KOPT-K1 (cell line): ENCODE results near the gene TMA7.

Experiments
- H3K27ac ChIP-seq: fragments of 200-600 bp; sonication (generic); 2 replicates; pipeline ENCODE4 v1.5.1; 2016; ENCODE audit warnings: antibody characterized with exemption, mild to moderate bottlenecking, low read depth, low read length; ENCODE audit not compliant: poor library complexity, severe bottlenecking
- H3K36me3 ChIP-seq: fragments of 200-600 bp; sonication (generic); 2 replicates; pipeline ENCODE4 v1.5.1; 2017; ENCODE audit warnings: antibody characterized with exemption, mild to moderate bottlenecking, low read length, moderate library complexity; ENCODE audit not compliant: insufficient read depth
- H3K9me3 ChIP-seq: fragments of 200-600 bp; sonication (generic); 2 replicates; pipeline ENCODE4 v1.5.1; 2017; ENCODE audit warnings: antibody characterized with exemption, low read length, mild to moderate bottlenecking; ENCODE audit not compliant: insufficient read depth, poor library complexity, severe bottlenecking

TMA7 gene

DNA sequence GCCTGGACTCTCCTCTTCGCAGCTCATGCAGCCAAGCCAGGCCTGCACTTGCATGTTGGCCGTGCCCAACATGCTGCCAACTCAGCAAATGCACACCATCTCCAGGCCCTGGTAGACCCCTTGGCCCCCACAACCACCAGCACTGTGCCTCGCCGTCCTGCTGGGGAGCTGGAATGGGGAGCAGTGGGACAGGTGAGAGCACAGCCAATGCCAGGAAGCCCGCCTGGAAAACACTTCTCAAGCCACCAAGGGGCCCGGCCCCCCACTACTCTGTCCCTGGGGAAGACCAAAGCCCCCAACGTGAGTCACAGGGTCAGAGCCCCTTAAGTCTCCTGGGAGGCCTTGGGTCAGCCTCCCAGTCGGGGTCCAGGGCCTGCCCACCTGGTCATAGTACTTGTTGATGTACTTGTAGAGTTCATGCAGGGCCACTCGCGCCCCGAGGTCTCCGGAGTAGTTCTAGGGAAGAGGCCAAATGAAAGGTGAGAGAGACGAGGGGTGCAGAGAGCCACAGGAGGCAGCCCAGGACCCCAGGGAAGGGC, 34.6 kb upstream of the TMA7 start:
- H3K27ac ChIP-seq: no peak overlapping the region
- H3K36me3 ChIP-seq: no peaks in the 10 kb centered on the region
- H3K9me3 ChIP-seq: no peaks in the 10 kb centered on the region

DNA sequence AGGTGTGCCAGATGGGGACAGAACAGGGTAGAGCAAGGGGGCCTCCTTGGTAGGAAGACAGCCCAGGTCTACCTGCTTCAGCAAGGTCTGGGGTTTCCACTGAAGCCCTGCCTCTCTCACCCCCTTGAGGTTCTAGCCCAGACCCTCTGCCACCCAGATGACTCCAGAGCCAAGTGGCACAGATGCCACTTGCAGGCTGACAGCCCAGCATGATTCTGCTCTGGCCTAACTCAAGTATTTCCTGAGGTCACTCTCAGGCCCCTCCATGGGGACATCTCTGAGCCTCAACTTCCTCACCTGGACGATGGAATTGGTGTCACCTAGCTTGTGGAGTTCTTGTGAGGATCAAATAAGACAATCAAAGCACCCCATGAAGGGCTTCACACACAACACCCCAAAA, 34.1 kb upstream of the TMA7 start:
- no peaks in the 10 kb centered on the region for H3K36me3 ChIP-seq
- no peak overlapping the region for H3K27ac ChIP-seq
- H3K9me3 ChIP-seq: no peaks in the 10 kb centered on the region

DNA sequence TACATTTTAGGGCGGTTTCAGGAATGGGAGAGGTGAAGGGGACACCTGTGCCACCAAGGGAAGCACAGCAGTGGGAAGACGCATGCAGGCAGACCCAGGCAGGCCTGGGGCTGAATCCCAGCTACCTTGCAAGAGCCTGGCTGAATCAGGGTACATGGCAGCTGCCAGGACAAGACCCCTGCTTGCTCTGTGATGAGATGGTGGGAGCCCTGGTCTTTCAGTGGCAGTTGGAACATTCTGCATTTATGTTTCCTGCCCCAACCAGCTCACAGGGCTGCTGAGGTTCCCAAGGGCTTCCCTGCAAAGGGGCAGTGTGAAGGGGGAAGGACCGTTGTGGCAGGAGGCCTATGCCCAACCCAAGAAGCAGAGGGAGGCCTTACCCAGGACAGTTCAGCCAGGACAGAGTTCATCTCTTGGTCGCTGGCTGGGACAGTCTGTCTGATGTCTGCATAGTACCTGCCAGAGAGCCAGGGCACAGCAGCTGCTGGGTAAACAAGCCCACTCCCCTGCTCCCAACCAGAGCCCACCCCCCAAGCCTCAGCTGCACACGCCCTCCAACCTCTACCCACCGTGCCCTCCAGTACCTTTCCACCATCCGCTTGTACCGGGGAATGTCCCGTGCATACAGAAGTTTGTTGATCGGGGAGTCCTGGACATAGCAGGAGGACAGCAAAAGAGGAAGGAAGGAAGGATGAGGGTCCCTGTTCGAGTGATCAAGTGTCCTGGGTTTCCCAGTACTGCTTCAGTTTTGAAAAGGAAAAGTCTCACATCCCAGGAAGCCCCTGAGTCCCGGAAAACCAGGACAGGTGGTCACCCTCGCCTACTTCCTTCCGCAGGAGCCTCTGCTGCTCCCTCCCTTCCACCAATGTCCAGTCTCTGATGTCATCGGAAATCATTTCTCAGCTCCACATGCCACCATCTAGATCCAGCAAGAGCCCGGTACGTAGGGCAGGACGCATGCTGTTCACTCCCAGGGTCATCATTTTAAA, 33.3 kb upstream of the TMA7 start:
- no peaks in the 10 kb centered on the region for H3K9me3 ChIP-seq
- H3K27ac ChIP-seq: no peak overlapping the region
- H3K36me3 ChIP-seq: no peaks in the 10 kb centered on the region

DNA sequence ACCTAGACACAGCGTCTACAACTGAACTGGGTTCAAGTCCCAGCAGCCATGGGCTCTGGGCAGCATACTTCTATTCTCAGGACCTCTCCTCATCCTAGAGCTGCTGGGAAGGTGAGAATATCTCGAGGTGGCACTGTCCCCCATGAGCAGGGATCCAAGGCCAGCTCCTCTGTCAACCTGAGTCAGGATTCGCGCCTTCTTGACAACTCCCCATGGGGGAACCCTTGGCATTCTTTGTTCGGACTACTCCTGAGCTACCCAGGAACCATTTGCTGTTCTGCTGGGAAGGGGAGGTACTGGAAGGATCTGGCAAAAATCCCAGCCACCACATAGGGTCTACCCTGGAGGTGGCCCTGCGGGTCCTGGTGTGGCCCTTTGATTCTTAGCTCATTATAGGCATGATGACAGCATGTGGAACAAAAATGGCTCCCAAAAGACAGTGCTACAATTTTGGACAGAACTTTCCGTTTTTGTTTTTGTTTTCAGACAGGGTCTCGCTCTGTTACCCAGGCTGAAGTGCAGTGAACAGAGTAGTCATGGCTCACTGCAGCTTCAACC, 32.4 kb upstream of the TMA7 start:
- Histone ChIP-seq H3K36me3 (no peaks in the 10 kb centered on the region), H3K9me3 (no peaks in the 10 kb centered on the region), H3K27ac (no peak overlapping the region)

DNA sequence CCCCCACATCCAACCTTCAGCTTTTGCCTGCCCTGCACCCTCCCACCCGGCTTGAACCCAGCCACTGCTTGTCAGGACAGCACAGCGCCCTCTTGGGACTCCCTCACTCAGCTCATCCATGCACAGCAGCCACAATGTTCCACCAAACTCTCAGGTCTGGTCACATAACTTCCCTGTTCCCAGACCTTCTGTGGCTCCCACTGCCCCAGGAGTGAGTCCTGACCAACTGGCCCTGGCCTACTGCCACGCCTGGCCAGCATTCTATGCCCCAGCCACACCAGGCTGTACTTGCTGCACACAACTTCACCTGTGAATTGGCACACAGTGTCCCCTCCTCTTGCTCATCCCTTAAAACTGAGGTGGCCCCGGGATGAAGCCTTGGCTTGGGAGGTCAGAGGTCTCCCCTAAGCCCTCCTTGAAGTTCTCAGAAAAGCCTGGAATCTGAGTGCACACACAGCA, 31.2 kb upstream of the TMA7 start:
- Histone ChIP-seq H3K36me3 (no peaks in the 10 kb centered on the region), H3K27ac (no peak overlapping the region), H3K9me3 (no peaks in the 10 kb centered on the region)

DNA sequence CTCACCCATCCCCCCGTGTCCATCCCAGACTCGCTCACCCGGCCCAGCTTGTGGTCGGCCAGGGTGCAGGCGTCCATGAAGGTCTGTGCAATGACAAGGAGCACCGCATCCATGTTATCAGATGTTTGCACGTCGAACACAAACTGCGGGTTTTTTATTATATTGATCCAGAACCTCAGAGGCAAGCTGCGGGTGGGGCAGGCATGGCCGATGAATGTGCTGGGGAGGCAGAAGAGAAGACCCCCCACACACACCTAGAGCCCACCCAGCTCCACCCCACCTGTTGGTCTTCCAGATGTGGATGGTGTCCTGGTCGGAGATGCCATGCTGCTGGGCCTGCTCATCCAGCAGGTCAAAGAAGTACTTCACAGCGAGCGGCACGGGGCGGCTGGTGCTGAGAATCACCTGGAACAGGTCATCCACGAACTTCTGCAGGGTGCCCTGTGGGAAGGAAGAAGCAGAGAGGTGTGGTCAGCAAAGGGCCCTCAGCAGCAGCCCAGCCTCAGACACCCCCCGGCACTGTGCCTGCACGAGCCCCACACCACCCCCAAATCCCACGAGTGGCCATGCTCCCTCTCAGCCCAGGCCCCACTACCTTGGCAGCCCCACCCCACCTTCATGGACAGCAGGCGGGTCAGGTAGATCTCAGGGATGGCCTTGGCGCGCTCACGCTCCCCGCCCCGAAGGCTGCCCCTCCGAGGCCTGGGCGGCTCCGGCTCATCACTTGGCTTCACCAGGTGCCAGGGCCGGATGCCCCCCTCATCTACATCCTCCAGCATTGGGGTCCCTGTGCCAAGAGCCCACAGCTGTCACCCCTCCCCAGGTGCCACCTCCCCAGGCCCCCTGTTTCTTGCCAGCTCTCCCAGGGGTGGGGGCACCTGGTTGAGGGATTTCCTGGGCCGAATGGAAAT, 30.5 kb upstream of the TMA7 start:
- no peaks in the 10 kb centered on the region for H3K36me3 ChIP-seq

DNA sequence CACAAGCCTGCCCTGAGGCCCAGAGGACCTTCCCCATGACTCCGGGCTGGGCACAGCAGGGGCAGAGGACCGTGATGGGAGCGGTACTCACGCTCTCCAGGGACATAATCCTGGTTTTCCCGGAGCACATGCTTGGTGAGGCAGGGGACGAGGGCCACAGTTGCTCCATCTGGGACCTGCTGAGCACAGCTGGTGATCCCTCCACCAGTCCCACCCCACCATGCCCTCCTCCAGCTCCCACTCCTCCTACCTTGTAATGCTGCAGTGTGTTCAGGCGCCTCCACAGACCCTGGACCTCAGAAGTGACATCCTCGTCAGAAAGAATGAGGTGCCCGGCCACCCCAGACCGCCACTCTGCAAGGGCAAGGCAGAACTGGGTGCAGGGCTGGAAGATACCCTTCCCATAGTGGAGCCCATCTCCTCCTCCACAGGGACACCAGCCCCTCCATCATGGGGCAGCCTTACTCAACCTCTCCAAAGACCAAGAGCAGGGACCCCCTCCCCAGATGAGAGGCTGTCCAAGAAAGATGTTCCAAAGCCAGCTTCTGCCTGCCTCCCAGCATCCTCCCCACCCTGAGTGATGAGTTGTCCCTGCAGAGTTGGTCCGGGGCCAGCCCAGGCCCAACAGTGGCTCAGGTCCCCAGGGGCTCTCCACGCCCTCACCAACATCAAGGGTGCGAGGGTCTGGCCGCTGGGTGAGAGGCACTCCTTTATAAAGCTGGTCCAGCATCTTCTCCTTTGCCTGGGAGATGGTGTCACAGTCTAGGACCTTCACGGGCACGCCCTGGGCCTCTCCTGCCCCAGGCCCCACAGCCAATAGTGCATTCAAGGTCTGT, 29.6 kb upstream of the TMA7 start:
- Histone ChIP-seq H3K27ac (no peak overlapping the region), H3K36me3 (no peaks in the 10 kb centered on the region), H3K9me3 (no peaks in the 10 kb centered on the region)

More for the DNA sequence above, 30.5 kb upstream of the TMA7 start:
- Histone ChIP-seq H3K9me3 (no peaks in the 10 kb centered on the region), H3K27ac (no peak overlapping the region)

DNA sequence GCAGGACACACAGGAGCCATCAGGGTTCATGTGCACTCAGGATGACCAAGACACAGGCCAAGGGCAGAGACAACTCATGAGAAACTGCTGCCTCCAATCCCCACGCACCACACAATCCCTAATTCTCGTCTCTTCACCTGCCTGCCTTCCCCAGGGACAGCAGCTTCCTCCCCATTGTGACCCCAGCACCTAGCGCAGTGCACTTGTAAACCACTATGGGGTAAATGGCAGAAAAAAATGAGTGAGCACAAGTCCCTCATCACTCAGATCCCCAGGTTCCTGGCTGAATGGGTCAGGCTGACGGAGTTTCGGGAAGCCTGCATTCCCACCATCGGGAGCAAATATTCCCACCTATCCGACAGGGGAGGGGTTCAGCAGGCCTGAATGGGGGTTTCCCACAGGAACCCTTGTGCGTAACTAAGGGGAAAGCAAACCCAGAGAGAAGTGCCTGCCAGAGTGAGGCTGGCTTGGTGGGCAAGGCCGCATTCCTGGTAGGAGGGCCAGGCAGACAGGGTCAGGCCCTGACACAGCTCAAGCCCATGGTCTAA, 28.9 kb upstream of the TMA7 start:
- no peaks in the 10 kb centered on the region for H3K9me3 ChIP-seq
- H3K36me3 ChIP-seq: no peaks in the 10 kb centered on the region
- no peak overlapping the region for H3K27ac ChIP-seq

DNA sequence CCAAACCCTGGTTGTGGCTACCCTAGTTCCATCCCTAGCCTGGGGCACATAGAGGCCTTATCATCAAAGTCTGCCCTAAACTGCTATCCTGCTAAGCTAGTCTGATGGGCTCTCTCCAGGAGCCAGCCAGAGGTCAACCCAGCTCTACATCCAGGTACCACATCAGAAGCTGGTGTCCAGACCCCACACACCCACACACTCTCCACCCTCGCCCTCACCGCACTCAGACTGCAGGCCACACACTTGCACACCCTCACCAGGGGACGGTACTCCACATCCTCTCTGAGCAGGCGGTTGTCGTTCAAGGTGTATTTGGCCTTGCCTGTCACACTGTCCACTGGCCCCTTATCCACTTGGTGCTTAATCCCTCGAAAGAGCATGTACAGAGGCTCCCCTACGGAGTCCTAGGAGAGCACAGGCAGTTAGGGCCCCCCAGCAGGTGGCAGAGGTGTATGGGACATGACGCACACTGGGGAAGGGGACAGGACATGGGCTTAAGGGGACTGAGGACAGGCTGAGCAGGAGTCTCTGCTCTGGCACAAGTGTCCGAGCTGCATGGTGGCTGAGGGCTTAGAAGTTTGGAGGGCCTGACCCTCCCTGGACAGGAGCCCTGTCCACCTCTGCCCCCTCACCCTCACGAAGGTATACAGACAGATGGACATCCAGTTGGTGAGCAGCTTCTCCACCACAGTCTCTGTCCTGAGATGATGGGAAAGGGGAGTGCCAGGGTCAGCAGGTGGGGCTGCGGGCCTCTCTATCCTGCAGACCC, 28.3 kb upstream of the TMA7 start:
- Histone ChIP-seq H3K9me3 (no peaks in the 10 kb centered on the region), H3K27ac (no peak overlapping the region), H3K36me3 (no peaks in the 10 kb centered on the region)

DNA sequence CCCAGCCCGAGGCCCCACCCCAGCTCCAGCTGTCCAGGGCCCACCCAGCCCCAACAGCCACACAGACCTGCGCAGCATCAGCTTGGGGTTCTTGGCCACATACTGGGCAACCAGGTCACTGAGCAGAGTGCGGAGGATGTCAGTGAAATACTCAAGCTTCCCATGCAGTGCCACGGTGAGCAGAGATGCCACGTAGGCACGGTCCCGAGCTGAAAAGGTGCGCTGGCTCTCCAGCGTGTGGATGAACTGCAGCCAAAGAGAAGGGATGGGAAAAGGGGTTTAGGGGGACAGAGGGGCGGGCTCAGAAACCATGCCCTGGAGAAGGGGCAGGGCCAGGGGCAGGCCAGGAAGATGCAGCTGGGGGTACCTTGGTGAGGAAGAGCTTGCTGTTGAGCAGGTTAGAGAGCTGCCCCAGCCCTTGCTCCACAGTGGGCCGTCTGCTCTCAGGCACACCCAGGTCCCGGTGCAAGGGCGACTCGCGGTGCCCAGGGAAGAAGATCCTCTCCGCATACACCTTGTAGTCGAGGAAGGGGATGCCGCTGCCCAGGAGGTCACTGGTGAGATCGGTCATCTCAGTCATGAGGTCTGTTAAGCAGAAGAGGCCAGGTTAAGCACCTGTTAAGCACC, 27.6 kb upstream of the TMA7 start:
- no peaks in the 10 kb centered on the region for H3K9me3 ChIP-seq
- H3K27ac ChIP-seq: no peak overlapping the region
- H3K36me3 ChIP-seq: no peaks in the 10 kb centered on the region

DNA sequence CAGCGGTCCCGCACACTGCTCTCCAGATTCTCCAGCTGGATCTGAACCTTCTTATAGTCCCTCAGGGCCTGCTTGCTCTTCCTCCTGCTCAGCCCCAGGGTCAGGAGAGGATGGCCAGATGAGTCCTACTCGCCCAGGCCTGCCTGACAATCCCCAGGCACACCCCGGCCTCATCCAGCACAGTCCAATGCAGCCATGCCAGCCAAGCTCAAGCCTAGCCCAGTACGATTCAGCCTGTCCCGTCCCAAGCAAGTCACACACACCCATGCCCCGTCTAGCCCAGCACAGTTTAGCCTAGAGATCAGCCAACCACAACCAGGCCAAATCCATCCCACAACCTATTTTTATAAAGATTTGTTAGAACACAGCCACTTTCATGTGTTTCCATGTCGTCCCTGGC, 27.0 kb upstream of the TMA7 start:
- no peaks in the 10 kb centered on the region for H3K9me3 ChIP-seq
- H3K36me3 ChIP-seq: no peaks in the 10 kb centered on the region
- H3K27ac ChIP-seq: no peak overlapping the region

DNA sequence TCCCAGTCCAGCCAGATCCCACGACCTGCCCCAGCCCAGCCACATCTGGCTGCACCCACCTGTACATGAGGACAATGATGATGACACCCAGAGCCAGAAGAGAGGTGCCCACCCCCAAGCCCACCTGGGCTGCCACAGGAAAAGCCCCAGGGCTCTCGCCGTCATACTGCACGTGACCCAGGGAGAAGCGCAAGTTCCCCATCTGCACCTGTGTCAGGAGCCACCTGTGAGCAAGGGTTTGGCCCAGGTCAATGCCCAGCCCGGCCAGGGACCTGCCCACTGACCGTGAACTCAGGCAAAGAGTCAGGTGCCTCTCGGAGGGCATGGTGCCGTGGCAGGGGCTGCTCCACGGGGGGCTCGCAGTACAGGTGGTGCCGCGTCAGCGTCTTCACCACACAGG, 26.4 kb upstream of the TMA7 start:
- Histone ChIP-seq H3K36me3 (no peaks in the 10 kb centered on the region), H3K9me3 (no peaks in the 10 kb centered on the region), H3K27ac (no peak overlapping the region)
